Stimulated activated naive CD8-positive, alpha-beta T cell treated with anti-CD3 and anti-CD28 coated beads, Interleukin-15, Interleukin-2, amounts not matched to agents 100 U/mL and 50 U/mL, for 24 hours (primary cell): Measurements from ENCODE around the gene LHX2.
A peak's percentile ranks its signal among the peaks of the same experiment; 100 is the strongest.
"Not testable (repeated sequence)": the region's sequence is repeated elsewhere in the genome, so short reads cannot be mapped to it uniquely, and the experiment has no call there.

Experiments
- ATAC-seq: fragments of 150-1000 bp; cut with Tn5 transposase; one replicate; pipeline ENCODE4 v1.10.0; 2021
- DNase-seq: peaks from one replicate; pipeline ENCODE4 v3.0.0; 2021

The LHX2 gene, protein sequence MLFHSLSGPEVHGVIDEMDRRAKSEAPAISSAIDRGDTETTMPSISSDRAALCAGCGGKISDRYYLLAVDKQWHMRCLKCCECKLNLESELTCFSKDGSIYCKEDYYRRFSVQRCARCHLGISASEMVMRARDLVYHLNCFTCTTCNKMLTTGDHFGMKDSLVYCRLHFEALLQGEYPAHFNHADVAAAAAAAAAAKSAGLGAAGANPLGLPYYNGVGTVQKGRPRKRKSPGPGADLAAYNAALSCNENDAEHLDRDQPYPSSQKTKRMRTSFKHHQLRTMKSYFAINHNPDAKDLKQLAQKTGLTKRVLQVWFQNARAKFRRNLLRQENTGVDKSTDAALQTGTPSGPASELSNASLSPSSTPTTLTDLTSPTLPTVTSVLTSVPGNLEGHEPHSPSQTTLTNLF

GRCh38 chr9:124011460-124012301 is at the start of gene LHX2:
Gene LHX2 (plus strand): TSS chr9:124011768. CDS start chr9:124012349, 581 bp downstream.
- peak; percentile 70 for ATAC-seq
- DNase-seq: peak; percentile 65

DNA sequence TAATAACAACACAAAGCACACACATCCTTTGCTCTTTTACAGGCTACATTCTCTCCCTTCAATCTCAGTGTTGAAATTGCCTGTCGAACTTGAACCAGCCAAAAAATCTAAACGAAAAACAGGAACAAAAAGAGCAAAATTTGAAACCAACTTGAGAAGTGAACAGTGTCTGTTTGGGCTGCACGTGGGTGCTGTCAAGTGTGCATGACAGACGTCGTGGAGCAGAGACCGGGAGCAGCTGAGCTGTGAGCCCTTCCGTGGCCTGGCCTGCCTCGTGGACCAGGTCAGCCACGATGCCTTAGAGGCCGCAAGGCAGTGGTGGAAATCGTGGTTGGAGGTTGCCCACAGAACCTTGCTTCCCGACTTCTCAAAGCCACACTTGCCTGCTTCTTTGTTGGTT is 46.8 kb upstream of the LHX2 start:
- DNase-seq (no peak), ATAC-seq (no peak)

DNA sequence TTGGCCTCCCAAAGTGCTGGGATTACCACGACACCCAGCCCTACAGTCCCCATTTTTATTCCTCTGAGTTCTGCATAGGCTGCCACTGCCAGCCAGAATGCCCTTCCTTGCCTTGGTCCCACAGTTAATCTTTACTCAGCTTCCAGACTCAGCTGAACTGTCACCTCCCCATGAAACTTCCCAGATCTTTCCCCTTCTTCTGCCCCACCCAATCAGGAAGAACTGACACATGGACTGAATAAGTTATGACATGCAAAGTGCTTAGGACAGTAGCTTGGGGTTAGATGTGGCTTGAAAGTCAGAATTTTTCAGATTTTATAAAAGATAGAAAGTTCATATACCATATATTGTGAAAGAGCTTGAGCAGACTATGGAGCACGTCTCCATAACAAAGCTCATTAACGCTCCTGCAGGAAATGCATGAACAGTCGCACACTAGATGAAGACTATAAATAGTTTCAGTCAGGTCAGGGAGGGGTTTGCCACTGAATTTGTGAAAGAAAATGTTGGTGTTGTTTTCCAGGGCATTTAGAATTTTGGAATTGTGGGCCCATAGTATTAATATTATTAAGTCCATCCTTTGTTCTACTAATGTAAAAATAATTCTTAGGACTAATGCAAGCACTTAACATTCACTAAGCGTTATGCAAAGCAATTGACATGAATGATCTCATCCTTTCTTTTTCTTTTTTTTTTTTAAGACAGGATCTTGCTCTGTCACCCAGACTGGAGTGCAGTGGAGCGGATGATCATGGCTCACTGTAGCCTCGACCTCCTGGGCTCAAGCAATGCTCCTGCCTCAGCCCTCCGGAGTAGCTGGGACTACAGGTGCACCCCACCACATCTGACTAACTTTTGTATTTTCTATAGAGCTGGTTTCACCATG is 45.5 kb upstream of the LHX2 start:
- DNase-seq (no peak), ATAC-seq (no peak)

- DNase-seq: no peak
- no peak for ATAC-seq
Observed at GRCh38 chr9:123967323-123967722, 44.2 kb upstream of the LHX2 start.

DNA sequence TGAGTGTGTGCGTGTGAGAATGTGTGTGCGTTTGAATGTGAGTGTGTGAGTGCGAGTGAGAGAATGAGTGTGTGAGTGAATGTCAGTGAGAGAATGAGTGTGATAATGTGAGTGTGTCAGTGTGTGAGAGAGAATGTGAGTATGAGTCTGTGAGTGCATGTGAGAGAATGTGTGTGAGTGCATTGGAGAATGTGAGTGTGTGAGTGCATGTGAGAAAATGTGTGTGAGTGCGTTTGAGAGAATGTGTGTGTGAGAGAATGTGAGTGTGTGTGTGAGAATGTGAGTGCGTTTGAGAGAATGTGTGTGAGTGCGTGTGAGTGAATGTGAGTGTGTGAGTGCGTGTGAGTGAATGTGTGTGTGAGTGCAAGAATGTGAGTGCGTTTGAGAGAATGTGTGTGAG is 39.0 kb upstream of the LHX2 start:
- ATAC-seq: no peak
- no peak for DNase-seq

DNA sequence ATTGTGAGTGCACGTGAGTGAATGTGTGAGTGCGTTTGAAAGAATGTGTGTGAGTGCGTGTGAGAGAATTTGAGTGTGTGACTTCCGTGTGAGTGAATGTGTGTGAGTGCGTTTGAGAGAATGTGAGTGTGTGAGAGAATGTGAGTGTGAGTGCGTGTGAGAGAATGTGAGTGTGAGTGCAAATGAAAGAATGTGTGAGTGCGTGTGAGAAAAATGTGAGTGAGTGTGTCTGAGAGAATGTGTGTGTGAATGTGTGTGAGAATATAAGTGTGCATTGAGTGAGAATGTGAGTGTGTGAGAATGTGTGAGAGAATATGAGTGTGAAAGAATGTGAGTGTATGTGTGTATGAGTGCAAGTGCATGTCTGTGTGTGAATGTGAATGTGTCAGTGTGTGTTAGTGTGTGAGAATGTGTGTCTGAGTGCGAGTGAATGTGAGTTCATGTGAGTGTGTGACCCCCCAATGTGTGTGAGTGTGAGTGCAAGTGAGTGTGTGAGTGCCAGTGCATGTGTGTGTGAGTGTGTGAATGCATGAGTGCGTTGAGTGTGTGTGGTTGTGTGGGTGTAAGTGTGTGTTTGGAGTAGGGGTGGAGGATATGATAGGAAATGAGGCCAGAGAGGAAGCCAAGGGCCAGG is 37.9 kb upstream of the LHX2 start:
- no peak for DNase-seq
- no peak for ATAC-seq

DNA sequence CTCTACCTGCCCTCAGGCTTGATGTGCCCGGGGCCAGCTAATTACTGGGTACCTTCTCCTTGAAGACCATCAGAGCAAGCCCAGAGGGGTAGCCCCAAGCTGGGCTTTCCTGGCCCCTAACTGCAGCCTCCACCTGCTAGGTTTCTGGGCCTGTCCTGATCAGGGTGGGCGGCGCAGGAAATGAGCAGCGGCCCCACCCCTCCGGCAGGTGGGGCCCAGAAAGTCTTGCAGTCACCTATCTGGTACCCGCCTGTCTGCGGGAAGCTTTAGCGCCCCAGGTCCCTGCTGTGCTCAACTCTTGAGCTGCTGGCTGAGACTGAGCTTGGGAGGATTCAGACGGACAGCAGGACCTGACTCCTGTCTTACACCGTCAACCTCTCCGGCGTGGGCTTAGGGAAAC is 37.1 kb upstream of the LHX2 start:
- no peak for ATAC-seq
- DNase-seq: no peak

DNA sequence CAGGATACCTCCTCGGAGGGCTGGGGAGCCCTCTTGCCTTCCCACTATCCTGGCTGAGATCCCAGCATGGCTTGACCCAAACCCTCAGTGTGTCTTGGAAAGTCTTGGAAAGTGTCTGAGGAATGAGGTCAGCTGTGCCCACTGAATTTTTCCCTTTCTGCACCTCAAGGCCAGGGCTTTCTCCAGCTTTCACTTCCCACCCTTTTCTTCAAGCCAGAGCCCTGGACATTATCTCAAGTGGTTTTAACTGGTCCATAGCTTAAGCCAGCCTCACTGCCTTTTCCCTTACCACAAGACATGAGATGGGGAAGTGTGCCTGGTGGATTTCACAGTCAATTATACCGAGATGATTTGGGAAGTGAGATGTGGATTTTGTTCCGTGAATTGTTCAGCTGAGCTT is 35.7 kb upstream of the LHX2 start:
- no peak for DNase-seq

GRCh38 chr9:123976579-123976978 is 35.0 kb upstream of the LHX2 start:
- ATAC-seq, DNase-seq: not testable (repeated sequence)

More for the DNA sequence above, 35.7 kb upstream of the LHX2 start:
- no peak for ATAC-seq

- DNase-seq (no peak), ATAC-seq (no peak)
Observed at GRCh38 chr9:123978981-123979380, 32.6 kb upstream of the LHX2 start.

DNA sequence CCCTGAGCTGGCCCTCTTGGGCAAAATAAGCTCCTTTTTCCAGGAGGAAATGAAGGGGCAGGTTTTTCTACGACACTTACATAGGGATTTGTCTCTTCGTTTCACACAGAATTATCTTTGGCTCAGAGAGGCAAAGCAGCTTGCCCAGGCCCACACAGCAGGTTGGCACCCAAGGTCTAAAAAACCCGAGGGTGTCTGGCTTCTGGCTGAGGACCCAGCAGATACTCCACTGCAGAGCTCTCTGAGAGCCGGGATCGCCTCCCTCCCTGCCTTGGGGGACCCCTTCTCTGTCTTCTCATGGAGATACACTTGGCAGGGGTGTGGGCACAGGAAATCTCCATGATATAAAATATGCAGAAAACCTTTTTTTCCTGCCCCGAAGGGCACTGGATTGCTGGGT is 29.0 kb upstream of the LHX2 start:
- no peak for DNase-seq
- ATAC-seq: no peak

- no peak for DNase-seq
- no peak for ATAC-seq
Observed at GRCh38 chr9:123983047-123983446, 28.5 kb upstream of the LHX2 start.

GRCh38 chr9:123984802-123985201 is 26.8 kb upstream of the LHX2 start:
- DNase-seq (no peak), ATAC-seq (no peak)

GRCh38 chr9:123985869-123986268 is 25.7 kb upstream of the LHX2 start:
- no peak for ATAC-seq
- no peak for DNase-seq

GRCh38 chr9:123990427-123990826 is 21.1 kb upstream of the LHX2 start:
- DNase-seq: no peak
- no peak for ATAC-seq

DNA sequence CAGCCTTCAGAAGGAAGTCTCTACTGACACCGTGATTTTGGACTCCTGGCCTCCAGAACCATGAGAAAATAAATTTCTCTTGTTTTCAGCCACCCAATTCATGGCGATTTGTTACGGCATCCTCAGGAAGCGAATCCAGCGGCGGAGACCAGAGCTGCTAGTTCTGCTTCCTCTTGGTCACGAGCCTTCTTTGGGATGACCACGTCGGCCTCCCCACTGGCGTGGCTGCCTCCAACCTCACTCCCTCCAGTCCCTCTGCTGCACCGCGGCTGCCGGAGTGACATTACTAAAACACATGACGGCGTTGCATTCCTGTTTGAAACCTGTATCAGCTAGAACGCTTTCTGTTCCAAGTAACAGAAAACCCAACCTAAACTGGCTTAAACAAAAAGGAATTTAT is 18.9 kb upstream of the LHX2 start:
- not testable (repeated sequence) for DNase-seq, ATAC-seq

GRCh38 chr9:123996731-123997421 is 14.7 kb upstream of the LHX2 start:
- ATAC-seq (peak; percentile 69), DNase-seq (peak; percentile 74)

GRCh38 chr9:123997665-123998277 is 13.8 kb upstream of the LHX2 start:
- peak; percentile 67 for DNase-seq
- peak; percentile 60 for ATAC-seq

GRCh38 chr9:123998278-123998925 is 13.2 kb upstream of the LHX2 start:
- ATAC-seq (no peak), DNase-seq (no peak)

DNA sequence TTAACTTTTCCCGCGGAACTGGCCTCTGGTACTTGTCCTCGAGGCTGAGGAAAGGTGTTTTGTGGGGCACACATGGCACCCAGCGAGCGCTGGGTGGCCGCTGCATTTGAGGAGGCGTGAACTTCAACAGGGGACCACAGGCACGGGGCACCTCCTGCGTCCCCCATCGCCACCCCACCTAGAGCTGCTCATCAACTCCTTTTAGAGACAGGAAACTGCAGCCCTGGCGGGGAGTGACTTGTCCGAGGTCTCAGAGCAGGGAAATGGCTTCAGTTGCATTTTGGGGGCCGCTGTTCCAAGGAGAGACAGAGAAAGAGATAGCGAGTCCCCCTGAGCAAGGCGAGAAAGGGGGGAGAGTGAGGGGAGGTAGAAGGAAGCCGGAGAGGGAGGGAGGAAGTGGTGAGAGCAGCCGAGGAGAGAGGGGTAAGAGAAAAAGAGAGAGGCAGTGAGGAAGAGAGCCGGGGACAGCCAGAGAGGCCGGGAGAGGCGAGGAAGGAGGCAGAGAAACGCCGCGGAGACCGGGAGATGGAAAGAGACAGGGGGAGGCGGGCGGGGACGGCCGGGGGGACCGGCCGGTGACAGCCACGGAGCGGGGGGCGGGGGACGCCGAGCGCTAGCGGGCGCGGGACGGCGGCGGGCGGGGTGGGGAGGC is 12.5 kb upstream of the LHX2 start:
- DNase-seq (no peak), ATAC-seq (no peak)
